ENCODE results near the gene TIMM13.

DNA sequence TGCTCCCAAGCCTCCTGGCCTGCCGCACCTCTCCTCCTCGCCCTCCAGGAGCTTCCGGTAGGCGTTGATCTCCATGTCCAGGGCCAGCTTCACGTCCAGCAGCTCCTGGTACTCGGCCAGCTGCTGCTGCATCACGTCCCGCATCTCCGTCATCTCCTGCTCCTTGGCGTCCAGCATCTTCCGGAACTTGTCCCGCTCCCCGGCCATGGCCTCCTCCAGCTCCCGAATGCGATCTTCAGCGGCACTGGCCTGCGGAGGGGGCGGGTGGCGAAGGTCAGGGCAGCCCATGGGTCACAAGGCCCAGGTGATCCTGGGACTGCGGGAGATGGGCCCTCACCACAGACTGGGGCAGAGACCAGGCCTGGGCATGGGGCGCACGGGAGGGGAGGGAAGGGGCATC lies 6.9 kb upstream of the TIMM13 start:
- TF ChIP-seq, protein P1, sequence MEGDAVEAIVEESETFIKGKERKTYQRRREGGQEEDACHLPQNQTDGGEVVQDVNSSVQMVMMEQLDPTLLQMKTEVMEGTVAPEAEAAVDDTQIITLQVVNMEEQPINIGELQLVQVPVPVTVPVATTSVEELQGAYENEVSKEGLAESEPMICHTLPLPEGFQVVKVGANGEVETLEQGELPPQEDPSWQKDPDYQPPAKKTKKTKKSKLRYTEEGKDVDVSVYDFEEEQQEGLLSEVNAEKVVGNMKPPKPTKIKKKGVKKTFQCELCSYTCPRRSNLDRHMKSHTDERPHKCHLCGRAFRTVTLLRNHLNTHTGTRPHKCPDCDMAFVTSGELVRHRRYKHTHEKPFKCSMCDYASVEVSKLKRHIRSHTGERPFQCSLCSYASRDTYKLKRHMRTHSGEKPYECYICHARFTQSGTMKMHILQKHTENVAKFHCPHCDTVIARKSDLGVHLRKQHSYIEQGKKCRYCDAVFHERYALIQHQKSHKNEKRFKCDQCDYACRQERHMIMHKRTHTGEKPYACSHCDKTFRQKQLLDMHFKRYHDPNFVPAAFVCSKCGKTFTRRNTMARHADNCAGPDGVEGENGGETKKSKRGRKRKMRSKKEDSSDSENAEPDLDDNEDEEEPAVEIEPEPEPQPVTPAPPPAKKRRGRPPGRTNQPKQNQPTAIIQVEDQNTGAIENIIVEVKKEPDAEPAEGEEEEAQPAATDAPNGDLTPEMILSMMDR (IDR thresholded peaks at IDR 0.05), result no peak
- no peak for TF ChIP-seq EP300 (IDR thresholded peaks at IDR 0.05)
- TF ChIP-seq TP53 (CRISPR knock-in tag; IDR thresholded peaks at IDR 0.05), result no peak
- TF ChIP-seq, protein P2, sequence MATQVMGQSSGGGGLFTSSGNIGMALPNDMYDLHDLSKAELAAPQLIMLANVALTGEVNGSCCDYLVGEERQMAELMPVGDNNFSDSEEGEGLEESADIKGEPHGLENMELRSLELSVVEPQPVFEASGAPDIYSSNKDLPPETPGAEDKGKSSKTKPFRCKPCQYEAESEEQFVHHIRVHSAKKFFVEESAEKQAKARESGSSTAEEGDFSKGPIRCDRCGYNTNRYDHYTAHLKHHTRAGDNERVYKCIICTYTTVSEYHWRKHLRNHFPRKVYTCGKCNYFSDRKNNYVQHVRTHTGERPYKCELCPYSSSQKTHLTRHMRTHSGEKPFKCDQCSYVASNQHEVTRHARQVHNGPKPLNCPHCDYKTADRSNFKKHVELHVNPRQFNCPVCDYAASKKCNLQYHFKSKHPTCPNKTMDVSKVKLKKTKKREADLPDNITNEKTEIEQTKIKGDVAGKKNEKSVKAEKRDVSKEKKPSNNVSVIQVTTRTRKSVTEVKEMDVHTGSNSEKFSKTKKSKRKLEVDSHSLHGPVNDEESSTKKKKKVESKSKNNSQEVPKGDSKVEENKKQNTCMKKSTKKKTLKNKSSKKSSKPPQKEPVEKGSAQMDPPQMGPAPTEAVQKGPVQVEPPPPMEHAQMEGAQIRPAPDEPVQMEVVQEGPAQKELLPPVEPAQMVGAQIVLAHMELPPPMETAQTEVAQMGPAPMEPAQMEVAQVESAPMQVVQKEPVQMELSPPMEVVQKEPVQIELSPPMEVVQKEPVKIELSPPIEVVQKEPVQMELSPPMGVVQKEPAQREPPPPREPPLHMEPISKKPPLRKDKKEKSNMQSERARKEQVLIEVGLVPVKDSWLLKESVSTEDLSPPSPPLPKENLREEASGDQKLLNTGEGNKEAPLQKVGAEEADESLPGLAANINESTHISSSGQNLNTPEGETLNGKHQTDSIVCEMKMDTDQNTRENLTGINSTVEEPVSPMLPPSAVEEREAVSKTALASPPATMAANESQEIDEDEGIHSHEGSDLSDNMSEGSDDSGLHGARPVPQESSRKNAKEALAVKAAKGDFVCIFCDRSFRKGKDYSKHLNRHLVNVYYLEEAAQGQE (IDR thresholded peaks at IDR 0.05), result no peak
- TF ChIP-seq SMC3 (IDR thresholded peaks at IDR 0.05), result no peak
- no peak for TF ChIP-seq JUNB (IDR thresholded peaks at IDR 0.05)
- no peak for TF ChIP-seq CEBPB (IDR thresholded peaks at IDR 0.05)
- no peak for TF ChIP-seq KDM1A (IDR thresholded peaks at IDR 0.05; ENCODE audit: low read depth)
